Esophagus muscularis mucosa (tissue), 4 donors: ENCODE measurements around the gene RAB22A. TPM values are rescaled to one million over a fixed set of nuclear protein-coding genes. Genes with fewer than 3 reads are reported as not detected.

Experiments used
- DNase-seq: peaks from one replicate; pipeline ENCODE4 v3.0.0-alpha.2; 2017; ENCODE audit errors: extremely low spot score
- H3K27ac ChIP-seq, 4 donors: fragments of 200-600 bp; sonication (generic); replicated peaks in 1 of 4; 1 replicate in 3 of 4; 2 replicates in 1 of 4; pipeline ENCODE4 v1.5.1; 2016 to 2019; ENCODE audit warnings: mild to moderate bottlenecking in 1 of 4
- H3K27me3 ChIP-seq, 4 donors: fragments of 200-600 bp; sonication (generic); one replicate each; pipeline versions ENCODE4 v1.5.1 to v1.6.0; 2016 to 2019
- H3K36me3 ChIP-seq, 4 donors: fragments of 200-600 bp; sonication (generic); one replicate each; pipeline ENCODE4 v1.5.1; 2016 to 2019
- H3K4me1 ChIP-seq, 4 donors: fragments of 200-600 bp; sonication (generic); one replicate each; pipeline ENCODE4 v1.5.1; 2016 to 2019
- H3K4me3 ChIP-seq, 4 donors: fragments of 200-600 bp; sonication (generic); 1 replicate in 2 of 4; 2 replicates in 2 of 4; pipeline ENCODE4 v1.5.1; 2016 to 2019; ENCODE audit warnings: mild to moderate bottlenecking in 4 of 4, moderate library complexity in 1 of 4
- H3K9me3 ChIP-seq, 4 donors: fragments of 200-600 bp; sonication (generic); 1 replicate in 3 of 4; 2 replicates in 1 of 4; pipeline ENCODE4 v1.5.1; 2016 to 2019
- EP300 ChIP-seq: sonication (generic); formaldehyde crosslinking; IDR thresholded peaks from one replicate; pipeline ENCODE4 v1.6.1; 2017; ENCODE audit warnings: antibody characterized with exemption
- POLR2A ChIP-seq: fragments of 450-650 bp; IDR thresholded peaks from one replicate; pipeline ENCODE4 v1.6.1; 2017; ENCODE audit warnings: antibody characterized with exemption, moderate library complexity, mild to moderate bottlenecking, low read depth
- POLR2AphosphoS5 ChIP-seq, 2 donors: sonication (generic); formaldehyde crosslinking; IDR thresholded peaks; one replicate each; pipeline ENCODE4 v1.6.1; 2017; ENCODE audit warnings: antibody characterized with exemption in 2 of 2
- WGBS: methylation state at CpG from one replicate; pipeline ENCODE4 v1.1.5; 2018; 5-methylcytosine and 5-hydroxymethylcytosine counted together
- intact Hi-C: fragments of 100-400 bp; cut with DNase I; formaldehyde crosslinking; loops from one replicate; pipeline ENCODE4 v1.15.1; 2023
- total RNA-seq, 4 donors: library from RNA; depleted of rRNA; stranded (reverse); fragments of >200 nt; gene quantifications; one replicate each; pipeline versions ENCODE4 v1.1.0 to v1.2.1, GENCODE V29; 2016
- TF ChIP-seq, protein P1 (sequence below), 3 experiments: fragments of 200-600 bp in 2 of 3; fragments of 450-650 bp in 1 of 3; sonication (generic) in 2 of 3; IDR thresholded peaks; one replicate each; pipeline ENCODE4 v1.5.1; 2017 to 2019; ENCODE audit warnings: antibody characterized with exemption in 3 of 3, mild to moderate bottlenecking in 2 of 3, moderate library complexity in 1 of 3

Gene RAB22A
- total RNA-seq, 4 donors from 2014 or later: 17.9 to 24.0 (median 20.4) TPM

DNA sequence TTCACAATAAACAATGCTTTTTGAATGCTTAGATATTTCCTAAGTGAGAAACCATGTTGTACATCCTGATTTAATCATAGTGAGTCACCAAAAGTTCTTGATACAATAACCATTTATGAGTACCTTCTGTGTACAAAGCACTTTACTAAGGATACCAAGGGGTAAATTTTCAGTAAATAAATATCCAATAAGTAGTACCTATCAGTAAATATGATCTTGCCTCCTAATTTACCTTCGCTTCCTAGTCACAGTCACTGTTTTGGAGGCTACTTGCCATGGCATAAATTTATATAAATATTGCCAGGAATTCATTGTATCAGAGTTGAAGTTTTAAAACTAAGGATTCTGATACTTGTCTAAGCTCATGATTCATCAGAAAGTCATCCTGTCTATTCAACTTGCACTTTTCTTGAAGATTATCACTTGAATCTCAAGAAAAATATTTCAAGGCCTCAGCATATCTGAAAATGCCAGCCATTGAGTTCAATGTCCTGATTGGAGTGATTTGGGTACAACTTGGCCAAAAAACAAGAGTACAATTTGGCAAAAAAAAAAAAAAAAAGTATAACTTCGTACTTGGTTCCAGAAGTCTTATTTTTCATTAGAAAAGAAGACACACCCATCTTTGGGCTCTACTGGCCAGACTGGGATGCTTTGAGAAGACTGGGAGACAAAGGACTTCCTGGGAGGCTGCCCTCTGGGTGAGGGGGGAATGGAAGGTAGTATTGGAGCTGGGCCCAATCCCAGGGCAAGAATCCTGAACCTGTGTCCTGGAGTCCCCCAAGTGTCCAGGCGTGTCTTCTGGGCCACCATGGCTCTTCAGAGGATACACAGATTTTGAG is 32.8 kb downstream of the RAB22A start:
- Histone ChIP-seq H3K27me3 (no peaks in the 10 kb centered on the region), H3K4me3 (no peak overlapping the region), H3K4me1 (peaks cover 0 to 14% (median 6%) of the 10 kb centered on the region in 4 donors), H3K27ac (no peak overlapping the region), H3K36me3 (peaks cover 6 to 34% (median 28%) of the 10 kb centered on the region in 4 donors), H3K9me3 (no peaks in the 10 kb centered on the region)
- intact Hi-C loops: no loop called here
- no peak for DNase-seq
- 90% methylated on average over 3 of the region's 3 CpGs for WGBS
- TF ChIP-seq POLR2AphosphoS5 (IDR thresholded peaks at IDR 0.05): no peak
- TF ChIP-seq, protein P1, sequence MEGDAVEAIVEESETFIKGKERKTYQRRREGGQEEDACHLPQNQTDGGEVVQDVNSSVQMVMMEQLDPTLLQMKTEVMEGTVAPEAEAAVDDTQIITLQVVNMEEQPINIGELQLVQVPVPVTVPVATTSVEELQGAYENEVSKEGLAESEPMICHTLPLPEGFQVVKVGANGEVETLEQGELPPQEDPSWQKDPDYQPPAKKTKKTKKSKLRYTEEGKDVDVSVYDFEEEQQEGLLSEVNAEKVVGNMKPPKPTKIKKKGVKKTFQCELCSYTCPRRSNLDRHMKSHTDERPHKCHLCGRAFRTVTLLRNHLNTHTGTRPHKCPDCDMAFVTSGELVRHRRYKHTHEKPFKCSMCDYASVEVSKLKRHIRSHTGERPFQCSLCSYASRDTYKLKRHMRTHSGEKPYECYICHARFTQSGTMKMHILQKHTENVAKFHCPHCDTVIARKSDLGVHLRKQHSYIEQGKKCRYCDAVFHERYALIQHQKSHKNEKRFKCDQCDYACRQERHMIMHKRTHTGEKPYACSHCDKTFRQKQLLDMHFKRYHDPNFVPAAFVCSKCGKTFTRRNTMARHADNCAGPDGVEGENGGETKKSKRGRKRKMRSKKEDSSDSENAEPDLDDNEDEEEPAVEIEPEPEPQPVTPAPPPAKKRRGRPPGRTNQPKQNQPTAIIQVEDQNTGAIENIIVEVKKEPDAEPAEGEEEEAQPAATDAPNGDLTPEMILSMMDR (IDR thresholded peaks at IDR 0.05): no peak
- TF ChIP-seq POLR2A: no peak
- TF ChIP-seq EP300: no peak

DNA sequence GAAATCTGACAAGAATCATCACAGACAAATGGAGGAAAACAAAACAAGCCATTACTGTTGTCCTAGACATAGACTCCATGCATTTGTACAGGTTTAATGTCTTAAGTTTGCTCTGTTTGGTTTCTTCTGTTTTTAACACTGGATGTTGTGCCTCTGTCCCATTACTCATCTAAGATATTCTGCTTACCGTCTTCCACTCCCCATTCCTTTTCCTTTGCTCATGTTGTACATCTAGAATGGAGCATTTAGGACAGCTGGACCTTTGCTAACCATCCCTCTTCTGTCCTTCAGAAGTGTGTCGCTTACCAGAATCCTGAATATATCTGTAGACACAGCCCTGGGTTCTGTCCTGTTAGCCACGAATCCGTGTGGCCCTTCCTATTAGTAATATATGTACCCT is 35.2 kb downstream of the RAB22A start:
- H3K36me3 ChIP-seq: peaks cover 6 to 49% (median 31%) of the 10 kb centered on the region in 4 donors
- no peaks in the 10 kb centered on the region for H3K9me3 ChIP-seq
- no peaks in the 10 kb centered on the region for H3K27me3 ChIP-seq
- WGBS: 89% methylated on average over 4 of the region's 4 CpGs
- peaks cover 0 to 14% (median 6%) of the 10 kb centered on the region in 4 donors for H3K4me1 ChIP-seq
- H3K27ac ChIP-seq: no peak overlapping the region
- no peak overlapping the region for H3K4me3 ChIP-seq
- intact Hi-C loops: no loop called here
- TF ChIP-seq EP300: no peak
- no peak for TF ChIP-seq POLR2A
- TF ChIP-seq POLR2AphosphoS5 (IDR thresholded peaks at IDR 0.05): no peak
- TF ChIP-seq, protein P1 (IDR thresholded peaks at IDR 0.05): no peak
- DNase-seq: no peak

- no peak overlapping the region for H3K27ac ChIP-seq
- intact Hi-C loops: no loop called here
- 91% methylated on average over 3 of the region's 3 CpGs for WGBS
- H3K36me3 ChIP-seq: peaks cover 11 to 53% (median 31%) of the 10 kb centered on the region in 4 donors
- H3K4me1 ChIP-seq: no peaks in the 10 kb centered on the region
- TF ChIP-seq POLR2A (no peak), POLR2AphosphoS5 (IDR thresholded peaks at IDR 0.05) (no peak), EP300 (no peak)
- TF ChIP-seq, protein P1 (IDR thresholded peaks at IDR 0.05): no peak
- no peaks in the 10 kb centered on the region for H3K9me3 ChIP-seq
- no peak for DNase-seq
- no peaks in the 10 kb centered on the region for H3K27me3 ChIP-seq
- no peak overlapping the region for H3K4me3 ChIP-seq
These were observed 40.1 kb downstream of the RAB22A start for GRCh38 chr20:58349570-58349969.

DNA sequence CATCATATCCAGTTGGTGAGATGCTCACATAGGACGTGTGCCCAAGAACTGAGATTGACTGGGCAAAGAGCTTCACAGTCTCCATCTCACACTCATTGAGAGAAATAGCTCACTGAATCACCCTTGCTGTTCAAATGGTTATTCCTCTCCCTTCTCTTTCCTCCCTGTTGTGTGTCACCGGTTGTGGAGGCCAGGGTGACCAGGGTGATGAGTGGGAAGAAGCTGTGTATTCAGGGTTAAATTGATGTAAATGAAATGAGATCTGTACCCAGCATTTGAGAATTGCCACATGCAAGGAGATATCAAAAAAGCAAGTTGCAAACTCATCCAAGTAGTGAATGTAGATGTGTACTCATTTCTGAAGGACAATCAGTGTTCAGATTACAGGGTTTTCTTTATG is 43.0 kb downstream of the RAB22A start:
- intact Hi-C loops: no loop called here
- no peak for DNase-seq
- Histone ChIP-seq H3K9me3 (no peaks in the 10 kb centered on the region), H3K27me3 (no peaks in the 10 kb centered on the region), H3K27ac (no peak overlapping the region), H3K4me1 (no peaks in the 10 kb centered on the region), H3K36me3 (peaks cover 11 to 59% (median 34%) of the 10 kb centered on the region in 4 donors), H3K4me3 (no peak overlapping the region)
- WGBS: 77% methylated on average over 2 of the region's 2 CpGs
- TF ChIP-seq POLR2A (no peak), EP300 (no peak), POLR2AphosphoS5 (IDR thresholded peaks at IDR 0.05) (no peak)
- TF ChIP-seq, protein P1 (IDR thresholded peaks at IDR 0.05): no peak
